MM.1S (cell line): ENCODE results near the gene PET100.
A peak's percentile ranks its signal among the peaks of the same experiment; 100 is the strongest.

Experiments
- DNase-seq: peaks from one replicate; pipeline ENCODE4 v3.0.0-alpha.2; 2015
- H2AFZ ChIP-seq: fragments of 300-600 bp; sonication (generic); 2 replicates; pipeline ENCODE4 v1.6.0; 2016; ENCODE audit warnings: antibody characterized with exemption, low read length
- H3F3A ChIP-seq: fragments of 300-600 bp; sonication (generic); 2 replicates; pipeline ENCODE4 v1.6.1; 2016; ENCODE audit warnings: mild to moderate bottlenecking, antibody characterized with exemption, low read length, moderate library complexity, mixed read lengths; ENCODE audit not compliant: insufficient read depth
- H3K27ac ChIP-seq: fragments of 300-600 bp; sonication (generic); 2 replicates; pipeline ENCODE4 v1.5.1; 2016; ENCODE audit warnings: mild to moderate bottlenecking, low read length
- H3K27me3 ChIP-seq: fragments of 300-600 bp; sonication (generic); replicated peaks from 2 replicates; pipeline ENCODE4 v1.6.0; 2016; ENCODE audit warnings: low read length; ENCODE audit not compliant: insufficient read depth
- H3K36me3 ChIP-seq: fragments of 300-600 bp; sonication (generic); replicated peaks from 2 replicates; pipeline ENCODE4 v1.6.1; 2016; ENCODE audit warnings: mild to moderate bottlenecking, low read length, mixed read lengths; ENCODE audit not compliant: insufficient read depth
- H3K4me1 ChIP-seq: fragments of 300-600 bp; sonication (generic); 2 replicates; pipeline ENCODE4 v1.6.1; 2016; ENCODE audit warnings: low read length, mixed read lengths
- H3K4me2 ChIP-seq: fragments of 300-600 bp; sonication (generic); 2 replicates; pipeline ENCODE4 v1.6.0; 2016; ENCODE audit warnings: low read depth, low read length
- H3K4me3 ChIP-seq: fragments of 300-600 bp; sonication (generic); 2 replicates; pipeline ENCODE4 v1.5.1; 2016; ENCODE audit warnings: low read length, mixed read lengths
- H3K79me2 ChIP-seq: fragments of 300-600 bp; sonication (generic); 2 replicates; pipeline ENCODE4 v1.6.1; 2016; ENCODE audit warnings: mixed run types, low read length, mixed read lengths
- H3K9ac ChIP-seq: fragments of 300-600 bp; sonication (generic); 2 replicates; pipeline ENCODE4 v1.6.1; 2016; ENCODE audit warnings: low read length, mixed read lengths
- H3K9me2 ChIP-seq: fragments of 300-600 bp; sonication (generic); replicated peaks from 2 replicates; pipeline ENCODE4 v1.6.1; 2016; ENCODE audit warnings: mild to moderate bottlenecking, low read length, mixed read lengths; ENCODE audit not compliant: insufficient read depth
- H3K9me3 ChIP-seq: fragments of 300-600 bp; sonication (generic); replicated peaks from 2 replicates; pipeline ENCODE4 v1.6.1; 2016; ENCODE audit warnings: mild to moderate bottlenecking, low read length, mixed read lengths; ENCODE audit not compliant: insufficient read depth
- H4K20me1 ChIP-seq: fragments of 300-600 bp; sonication (generic); 2 replicates; pipeline ENCODE4 v1.6.1; 2016; ENCODE audit warnings: mild to moderate bottlenecking, low read length, moderate library complexity, mixed read lengths; ENCODE audit not compliant: insufficient read depth
- EZH2 ChIP-seq: fragments of 300-600 bp; sonication (generic); optimal IDR thresholded peaks from 2 replicates; pipeline ENCODE3; 2017; ENCODE audit warnings: low read depth, mild to moderate bottlenecking, antibody characterized with exemption, low read length, mixed read lengths
- EZH2phosphoT487 ChIP-seq: fragments of 300-600 bp; sonication (generic); IDR thresholded peaks from 2 replicates; pipeline ENCODE4 v1.6.1; 2018; ENCODE audit warnings: antibody characterized with exemption, low read length
- TF ChIP-seq, protein P1 (sequence below): fragments of 300-600 bp; sonication (generic); IDR thresholded peaks from 2 replicates; pipeline ENCODE4 v1.5.1; 2016; ENCODE audit warnings: antibody characterized with exemption, low read length, mixed read lengths

PET100 gene

GRCh38 chr19:7650148-7650547, 20.6 kb downstream of the PET100 start:
- H3K36me3 ChIP-seq = no peaks in the 10 kb centered on the region
- H3F3A ChIP-seq = no peaks in the 10 kb centered on the region
- H3K4me1 ChIP-seq = no peaks in the 10 kb centered on the region

GRCh38 chr19:7652061-7652641, 22.6 kb downstream of the PET100 start:
- H3K27ac ChIP-seq = no peak overlapping the region
- peak overlapping the region; percentile 18; the same call in 1 of the 2 replicates for H3K4me3 ChIP-seq
- no peak overlapping the region for H3K9ac ChIP-seq

More at GRCh38 chr19:7650148-7650547, 20.6 kb downstream of the PET100 start:
- H3K9me2 ChIP-seq = no peaks in the 10 kb centered on the region
- TF ChIP-seq EZH2phosphoT487 = no peak
- no peak for TF ChIP-seq EZH2
- TF ChIP-seq, protein P1, sequence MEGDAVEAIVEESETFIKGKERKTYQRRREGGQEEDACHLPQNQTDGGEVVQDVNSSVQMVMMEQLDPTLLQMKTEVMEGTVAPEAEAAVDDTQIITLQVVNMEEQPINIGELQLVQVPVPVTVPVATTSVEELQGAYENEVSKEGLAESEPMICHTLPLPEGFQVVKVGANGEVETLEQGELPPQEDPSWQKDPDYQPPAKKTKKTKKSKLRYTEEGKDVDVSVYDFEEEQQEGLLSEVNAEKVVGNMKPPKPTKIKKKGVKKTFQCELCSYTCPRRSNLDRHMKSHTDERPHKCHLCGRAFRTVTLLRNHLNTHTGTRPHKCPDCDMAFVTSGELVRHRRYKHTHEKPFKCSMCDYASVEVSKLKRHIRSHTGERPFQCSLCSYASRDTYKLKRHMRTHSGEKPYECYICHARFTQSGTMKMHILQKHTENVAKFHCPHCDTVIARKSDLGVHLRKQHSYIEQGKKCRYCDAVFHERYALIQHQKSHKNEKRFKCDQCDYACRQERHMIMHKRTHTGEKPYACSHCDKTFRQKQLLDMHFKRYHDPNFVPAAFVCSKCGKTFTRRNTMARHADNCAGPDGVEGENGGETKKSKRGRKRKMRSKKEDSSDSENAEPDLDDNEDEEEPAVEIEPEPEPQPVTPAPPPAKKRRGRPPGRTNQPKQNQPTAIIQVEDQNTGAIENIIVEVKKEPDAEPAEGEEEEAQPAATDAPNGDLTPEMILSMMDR = no peak
- H3K9me3 ChIP-seq = no peaks in the 10 kb centered on the region
- H3K27me3 ChIP-seq = peaks cover 38% of the 10 kb centered on the region
- H4K20me1 ChIP-seq = no peaks in the 10 kb centered on the region
- no peak overlapping the region for H3K9ac ChIP-seq
- no peak for DNase-seq
- H3K4me3 ChIP-seq = no peak overlapping the region
- H2AFZ ChIP-seq = no peak overlapping the region
- no peak overlapping the region for H3K4me2 ChIP-seq
- H3K27ac ChIP-seq = no peak overlapping the region
- no peaks in the 10 kb centered on the region for H3K79me2 ChIP-seq

DNA sequence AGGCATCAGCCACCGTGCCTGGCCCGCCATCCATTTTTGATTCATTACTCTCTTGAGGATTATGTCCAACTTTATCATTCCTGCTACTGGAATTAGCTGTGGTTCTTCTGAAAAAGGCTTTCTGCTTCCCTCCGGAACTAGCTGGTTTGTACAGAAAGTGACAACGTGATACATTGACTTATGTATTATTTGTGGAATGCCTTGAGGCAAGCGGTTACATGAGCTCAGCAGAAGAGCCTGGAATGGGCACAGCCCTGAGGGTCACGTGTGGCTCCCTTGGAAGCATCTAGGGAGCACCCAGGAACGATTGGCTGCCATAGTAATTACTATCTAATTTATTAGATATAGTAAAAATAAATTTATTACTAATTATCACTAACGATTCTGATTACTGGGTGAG, 24.8 kb downstream of the PET100 start:
- no peak overlapping the region for H3K9ac ChIP-seq
- no peaks in the 10 kb centered on the region for H3K36me3 ChIP-seq
- H2AFZ ChIP-seq = no peak overlapping the region
- H4K20me1 ChIP-seq = no peaks in the 10 kb centered on the region
- no peak overlapping the region for H3K4me2 ChIP-seq
- H3K9me3 ChIP-seq = no peaks in the 10 kb centered on the region
- no peak overlapping the region for H3K4me3 ChIP-seq
- no peaks in the 10 kb centered on the region for H3F3A ChIP-seq
- H3K79me2 ChIP-seq = no peaks in the 10 kb centered on the region
- H3K9me2 ChIP-seq = no peaks in the 10 kb centered on the region
- no peaks in the 10 kb centered on the region for H3K4me1 ChIP-seq
- TF ChIP-seq EZH2 = no peak
- DNase-seq = no peak
- no peak overlapping the region for H3K27ac ChIP-seq
- H3K27me3 ChIP-seq = peaks cover 61% of the 10 kb centered on the region

More at GRCh38 chr19:7652061-7652641, 22.6 kb downstream of the PET100 start:
- no peaks in the 10 kb centered on the region for H3K36me3 ChIP-seq
- H3K4me1 ChIP-seq = no peaks in the 10 kb centered on the region
- peaks cover 54% of the 10 kb centered on the region for H3K27me3 ChIP-seq
- no peaks in the 10 kb centered on the region for H3K79me2 ChIP-seq
- peak overlapping the region; percentile 50 for H2AFZ ChIP-seq
- peak overlapping the region; percentile 52 for H3K4me2 ChIP-seq
- H4K20me1 ChIP-seq = no peaks in the 10 kb centered on the region
- no peaks in the 10 kb centered on the region for H3K9me2 ChIP-seq
- no peak for TF ChIP-seq EZH2phosphoT487
- TF ChIP-seq, protein P1 = peak; percentile 96
- no peaks in the 10 kb centered on the region for H3F3A ChIP-seq
- peak; percentile 87 for DNase-seq
- no peaks in the 10 kb centered on the region for H3K9me3 ChIP-seq

DNA sequence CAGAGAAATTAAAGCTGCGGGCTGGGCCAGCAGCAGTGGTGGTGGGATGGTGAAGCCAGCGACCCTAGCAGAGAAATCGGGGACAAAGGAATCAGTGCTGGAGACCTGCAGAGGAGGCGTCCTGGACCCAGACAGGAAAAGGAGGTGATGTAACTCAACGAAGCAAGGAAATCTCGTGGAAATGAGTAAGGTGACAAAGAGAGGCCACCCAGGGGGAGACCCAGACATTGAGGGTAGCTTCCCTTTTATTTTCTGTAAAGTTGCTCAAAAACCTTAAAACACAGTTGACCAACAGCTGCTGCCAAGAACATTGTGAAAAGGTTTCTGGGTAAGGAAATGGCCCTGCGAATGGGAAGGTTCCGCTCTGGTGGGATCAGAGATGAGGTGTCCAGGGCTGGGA, 26.0 kb downstream of the PET100 start:
- Histone ChIP-seq H3K4me2 (no peak overlapping the region), H3K4me1 (no peaks in the 10 kb centered on the region), H3K9me2 (no peaks in the 10 kb centered on the region), H3F3A (no peaks in the 10 kb centered on the region), H3K9me3 (no peaks in the 10 kb centered on the region), H4K20me1 (no peaks in the 10 kb centered on the region), H2AFZ (no peak overlapping the region), H3K27ac (no peak overlapping the region), H3K27me3 (peaks cover 59% of the 10 kb centered on the region), H3K4me3 (no peak overlapping the region), H3K79me2 (no peaks in the 10 kb centered on the region), H3K9ac (no peak overlapping the region), H3K36me3 (no peaks in the 10 kb centered on the region)
- DNase-seq = no peak
- TF ChIP-seq EZH2 (no peak), EZH2phosphoT487 (no peak)
- TF ChIP-seq, protein P1 = no peak
